ENCODE data around the gene NYAP2.

NYAP2 gene

GRCh38 chr2:225630824-225631533, 231.5 kb downstream of the NYAP2 start:
- no peaks in the 10 kb centered on the region for H3K36me3 ChIP-seq (ENCODE audit: insufficient read depth, insufficient read length, low read length)
- H3K4me1 ChIP-seq (ENCODE audit: insufficient read depth, insufficient read length), result no peaks in the 10 kb centered on the region
- no peak overlapping the region for H3K9ac ChIP-seq (ENCODE audit: insufficient read length, low read depth)
- H3K4me3 ChIP-seq (ENCODE audit: insufficient read length, low read depth), result no peak overlapping the region
- no peaks in the 10 kb centered on the region for H3K9me3 ChIP-seq (ENCODE audit: insufficient read depth, low read length)
- no peak for DNase-seq (ENCODE audit: low read depth, low spot score)
- H3K27me3 ChIP-seq (ENCODE audit: insufficient read depth, insufficient read length), result no peaks in the 10 kb centered on the region
- TF ChIP-seq ZNF274 (IDR thresholded peaks at IDR 0.05; ENCODE audit: low read depth, low read length) (no peak), SUZ12 (IDR thresholded peaks at IDR 0.05; ENCODE audit: extremely low read depth, insufficient read depth, insufficient read length) (no peak), YY1 (IDR thresholded peaks at IDR 0.05; ENCODE audit: insufficient read depth, insufficient read length) (no peak)

- TF ChIP-seq SUZ12 (IDR thresholded peaks at IDR 0.05; ENCODE audit: extremely low read depth, insufficient read depth, insufficient read length) (no peak), ZNF274 (IDR thresholded peaks at IDR 0.05; ENCODE audit: low read depth, low read length) (no peak), YY1 (IDR thresholded peaks at IDR 0.05; ENCODE audit: insufficient read depth, insufficient read length) (no peak)
- H3K9ac ChIP-seq (ENCODE audit: insufficient read length, low read depth), result no peak overlapping the region
- no peak for DNase-seq (ENCODE audit: low read depth, low spot score)
- no peaks in the 10 kb centered on the region for H3K27me3 ChIP-seq (ENCODE audit: insufficient read depth, insufficient read length)
- no peaks in the 10 kb centered on the region for H3K36me3 ChIP-seq (ENCODE audit: insufficient read depth, insufficient read length, low read length)
- H3K4me1 ChIP-seq (ENCODE audit: insufficient read depth, insufficient read length), result no peaks in the 10 kb centered on the region
- H3K9me3 ChIP-seq (ENCODE audit: insufficient read depth, low read length), result no peaks in the 10 kb centered on the region
- no peak overlapping the region for H3K4me3 ChIP-seq (ENCODE audit: insufficient read length, low read depth)
These were observed 232.8 kb downstream of the NYAP2 start for GRCh38 chr2:225632351-225632750.

- Histone ChIP-seq H3K4me3 (ENCODE audit: insufficient read length, low read depth) (no peak overlapping the region), H3K9ac (ENCODE audit: insufficient read length, low read depth) (no peak overlapping the region), H3K27me3 (ENCODE audit: insufficient read depth, insufficient read length) (no peaks in the 10 kb centered on the region), H3K9me3 (ENCODE audit: insufficient read depth, low read length) (no peaks in the 10 kb centered on the region), H3K4me1 (ENCODE audit: insufficient read depth, insufficient read length) (no peaks in the 10 kb centered on the region), H3K36me3 (ENCODE audit: insufficient read depth, insufficient read length, low read length) (no peaks in the 10 kb centered on the region)
- TF ChIP-seq SUZ12 (IDR thresholded peaks at IDR 0.05; ENCODE audit: extremely low read depth, insufficient read depth, insufficient read length), result no peak
- no peak for TF ChIP-seq YY1 (IDR thresholded peaks at IDR 0.05; ENCODE audit: insufficient read depth, insufficient read length)
- no peak for TF ChIP-seq ZNF274 (IDR thresholded peaks at IDR 0.05; ENCODE audit: low read depth, low read length)
- DNase-seq (ENCODE audit: low read depth, low spot score), result no peak
These were observed 237.0 kb downstream of the NYAP2 start for GRCh38 chr2:225636558-225636957.

GRCh38 chr2:225637259-225637658, 237.7 kb downstream of the NYAP2 start:
- TF ChIP-seq YY1 (IDR thresholded peaks at IDR 0.05; ENCODE audit: insufficient read depth, insufficient read length) (no peak), ZNF274 (IDR thresholded peaks at IDR 0.05; ENCODE audit: low read depth, low read length) (no peak), SUZ12 (IDR thresholded peaks at IDR 0.05; ENCODE audit: extremely low read depth, insufficient read depth, insufficient read length) (no peak)
- DNase-seq (ENCODE audit: low read depth, low spot score), result no peak
- no peaks in the 10 kb centered on the region for H3K36me3 ChIP-seq (ENCODE audit: insufficient read depth, insufficient read length, low read length)
- no peak overlapping the region for H3K4me3 ChIP-seq (ENCODE audit: insufficient read length, low read depth)
- no peak overlapping the region for H3K9ac ChIP-seq (ENCODE audit: insufficient read length, low read depth)
- H3K27me3 ChIP-seq (ENCODE audit: insufficient read depth, insufficient read length), result no peaks in the 10 kb centered on the region
- no peaks in the 10 kb centered on the region for H3K9me3 ChIP-seq (ENCODE audit: insufficient read depth, low read length)
- H3K4me1 ChIP-seq (ENCODE audit: insufficient read depth, insufficient read length), result no peaks in the 10 kb centered on the region

- no peak for TF ChIP-seq YY1 (IDR thresholded peaks at IDR 0.05; ENCODE audit: insufficient read depth, insufficient read length)
- TF ChIP-seq SUZ12 (IDR thresholded peaks at IDR 0.05; ENCODE audit: extremely low read depth, insufficient read depth, insufficient read length), result no peak
- no peak for TF ChIP-seq ZNF274 (IDR thresholded peaks at IDR 0.05; ENCODE audit: low read depth, low read length)
- H3K36me3 ChIP-seq (ENCODE audit: insufficient read depth, insufficient read length, low read length), result no peaks in the 10 kb centered on the region
- no peak overlapping the region for H3K4me3 ChIP-seq (ENCODE audit: insufficient read length, low read depth)
- DNase-seq (ENCODE audit: low read depth, low spot score), result no peak
- H3K9ac ChIP-seq (ENCODE audit: insufficient read length, low read depth), result no peak overlapping the region
- H3K9me3 ChIP-seq (ENCODE audit: insufficient read depth, low read length), result no peaks in the 10 kb centered on the region
- no peaks in the 10 kb centered on the region for H3K4me1 ChIP-seq (ENCODE audit: insufficient read depth, insufficient read length)
- no peaks in the 10 kb centered on the region for H3K27me3 ChIP-seq (ENCODE audit: insufficient read depth, insufficient read length)
These were observed 241.0 kb downstream of the NYAP2 start for GRCh38 chr2:225640550-225640949.

GRCh38 chr2:225649274-225649673, 249.8 kb downstream of the NYAP2 start:
- Histone ChIP-seq H3K9ac (ENCODE audit: insufficient read length, low read depth) (no peak overlapping the region), H3K27me3 (ENCODE audit: insufficient read depth, insufficient read length) (no peaks in the 10 kb centered on the region), H3K4me1 (ENCODE audit: insufficient read depth, insufficient read length) (no peaks in the 10 kb centered on the region), H3K9me3 (ENCODE audit: insufficient read depth, low read length) (no peaks in the 10 kb centered on the region), H3K36me3 (ENCODE audit: insufficient read depth, insufficient read length, low read length) (no peaks in the 10 kb centered on the region), H3K4me3 (ENCODE audit: insufficient read length, low read depth) (no peak overlapping the region)
- no peak for TF ChIP-seq SUZ12 (IDR thresholded peaks at IDR 0.05; ENCODE audit: extremely low read depth, insufficient read depth, insufficient read length)
- TF ChIP-seq ZNF274 (IDR thresholded peaks at IDR 0.05; ENCODE audit: low read depth, low read length), result no peak
- DNase-seq (ENCODE audit: low read depth, low spot score), result no peak

- Histone ChIP-seq H3K9ac (ENCODE audit: insufficient read length, low read depth) (no peak overlapping the region), H3K4me3 (ENCODE audit: insufficient read length, low read depth) (no peak overlapping the region), H3K27me3 (ENCODE audit: insufficient read depth, insufficient read length) (no peaks in the 10 kb centered on the region), H3K4me1 (ENCODE audit: insufficient read depth, insufficient read length) (no peaks in the 10 kb centered on the region), H3K9me3 (ENCODE audit: insufficient read depth, low read length) (no peaks in the 10 kb centered on the region), H3K36me3 (ENCODE audit: insufficient read depth, insufficient read length, low read length) (no peaks in the 10 kb centered on the region)
- TF ChIP-seq YY1 (IDR thresholded peaks at IDR 0.05; ENCODE audit: insufficient read depth, insufficient read length), result no peak
- TF ChIP-seq ZNF274 (IDR thresholded peaks at IDR 0.05; ENCODE audit: low read depth, low read length), result no peak
- no peak for TF ChIP-seq SUZ12 (IDR thresholded peaks at IDR 0.05; ENCODE audit: extremely low read depth, insufficient read depth, insufficient read length)
- no peak for DNase-seq (ENCODE audit: low read depth, low spot score)
These were observed 250.5 kb downstream of the NYAP2 start for GRCh38 chr2:225650041-225650440.

All from NT2/D1 (cell line).